DOHH2 (cell line): ENCODE measurements around the gene SPAG16.

Source experiments
- H3F3A ChIP-seq: fragments of 200-600 bp; sonication (generic), shearing (Covaris generic); 2 replicates; pipeline ENCODE4 v1.6.0; 2016; ENCODE audit warnings: antibody characterized with exemption, mild to moderate bottlenecking; ENCODE audit not compliant: control insufficient read depth, insufficient read depth
- H3K27ac ChIP-seq: fragments of 200-600 bp; sonication (generic); 2 replicates; pipeline ENCODE4 v1.5.1; 2014; ENCODE audit warnings: low read depth, mild to moderate bottlenecking, low read length, moderate library complexity
- H3K27me3 ChIP-seq: fragments of 200-600 bp; sonication (generic); 2 replicates; pipeline ENCODE4 v1.6.1; 2014; ENCODE audit warnings: mild to moderate bottlenecking, low read length, mixed read lengths; ENCODE audit not compliant: control insufficient read depth
- H3K36me3 ChIP-seq: fragments of 200-600 bp; sonication (generic); 2 replicates; pipeline ENCODE4 v1.6.1; 2014; ENCODE audit warnings: mild to moderate bottlenecking, low read length, moderate library complexity, mixed read lengths; ENCODE audit not compliant: control insufficient read depth
- H3K4me1 ChIP-seq: fragments of 200-600 bp; sonication (generic); 2 replicates; pipeline ENCODE4 v1.6.1; 2014; ENCODE audit warnings: mild to moderate bottlenecking, low read length, mixed read lengths; ENCODE audit not compliant: control insufficient read depth
- H3K4me2 ChIP-seq: fragments of 200-600 bp; sonication (generic); 2 replicates; pipeline ENCODE4 v1.6.0; 2014; ENCODE audit warnings: mild to moderate bottlenecking, low read length, moderate library complexity
- H3K4me3 ChIP-seq: fragments of 200-600 bp; sonication (generic); 2 replicates; pipeline ENCODE4 v1.5.1; 2014; ENCODE audit warnings: mild to moderate bottlenecking, low read length, mixed read lengths
- H3K79me2 ChIP-seq: fragments of 200-600 bp; sonication (generic); 2 replicates; pipeline ENCODE4 v1.6.1; 2014; ENCODE audit warnings: mild to moderate bottlenecking, low read length, mixed read lengths; ENCODE audit not compliant: control insufficient read depth
- H3K9me2 ChIP-seq: fragments of 200-600 bp; sonication (generic); replicated peaks from 2 replicates; pipeline ENCODE4 v1.6.1; 2014; ENCODE audit warnings: mild to moderate bottlenecking, low read length, mixed read lengths; ENCODE audit not compliant: control insufficient read depth
- H3K9me3 ChIP-seq: fragments of 200-600 bp; sonication (generic); 2 replicates; pipeline ENCODE4 v1.6.1; 2014; ENCODE audit warnings: antibody characterized with exemption, low read length, mixed read lengths; ENCODE audit not compliant: control insufficient read depth, insufficient read depth
- H4K20me1 ChIP-seq: fragments of 200-600 bp; sonication (generic); 2 replicates; pipeline ENCODE4 v1.6.0; 2014; ENCODE audit warnings: low read depth, mild to moderate bottlenecking, antibody characterized with exemption, low read length, moderate library complexity; ENCODE audit not compliant: control insufficient read depth, insufficient read depth
- CTCF ChIP-seq: fragments of 200-600 bp; sonication (generic); IDR thresholded peaks from one replicate; pipeline ENCODE4 v1.5.1; 2014; ENCODE audit warnings: antibody characterized with exemption, mild to moderate bottlenecking, low read depth, low read length; ENCODE audit not compliant: poor library complexity, severe bottlenecking
- EZH2phosphoT487 ChIP-seq: fragments of 200-600 bp; sonication (generic); IDR thresholded peaks from 2 replicates; pipeline ENCODE4 v1.6.1; 2017; ENCODE audit warnings: borderline replicate concordance, mild to moderate bottlenecking, antibody characterized with exemption, low read length, moderate library complexity, mixed read lengths

SPAG16 gene

DNA sequence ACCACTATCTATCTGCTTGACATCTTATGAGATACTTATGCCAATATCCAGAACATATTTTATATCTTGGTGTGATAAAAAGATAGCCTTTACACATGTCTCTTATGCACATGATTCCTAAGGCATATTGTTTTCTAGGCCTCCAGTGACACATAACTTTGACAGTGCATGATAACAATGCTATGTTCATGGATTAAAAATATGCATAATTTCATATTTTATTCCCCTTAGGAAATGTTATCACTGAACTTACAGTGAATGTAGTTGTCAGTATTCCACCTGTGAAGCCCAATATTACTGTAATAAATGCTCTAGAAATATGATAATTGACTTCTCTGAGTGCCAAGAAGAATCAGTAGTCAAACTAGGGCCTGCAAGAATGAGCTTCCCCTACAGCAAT, 532.3 kb downstream of the SPAG16 start:
- Histone ChIP-seq H3K27me3 (no peaks in the 10 kb centered on the region), H3K4me1 (no peaks in the 10 kb centered on the region), H4K20me1 (no peaks in the 10 kb centered on the region), H3K36me3 (no peaks in the 10 kb centered on the region), H3F3A (no peaks in the 10 kb centered on the region), H3K27ac (no peak overlapping the region), H3K79me2 (no peaks in the 10 kb centered on the region), H3K4me3 (no peak overlapping the region), H3K4me2 (no peak overlapping the region), H3K9me3 (no peaks in the 10 kb centered on the region), H3K9me2 (no peaks in the 10 kb centered on the region)
- TF ChIP-seq EZH2phosphoT487 (no peak), CTCF (no peak)

DNA sequence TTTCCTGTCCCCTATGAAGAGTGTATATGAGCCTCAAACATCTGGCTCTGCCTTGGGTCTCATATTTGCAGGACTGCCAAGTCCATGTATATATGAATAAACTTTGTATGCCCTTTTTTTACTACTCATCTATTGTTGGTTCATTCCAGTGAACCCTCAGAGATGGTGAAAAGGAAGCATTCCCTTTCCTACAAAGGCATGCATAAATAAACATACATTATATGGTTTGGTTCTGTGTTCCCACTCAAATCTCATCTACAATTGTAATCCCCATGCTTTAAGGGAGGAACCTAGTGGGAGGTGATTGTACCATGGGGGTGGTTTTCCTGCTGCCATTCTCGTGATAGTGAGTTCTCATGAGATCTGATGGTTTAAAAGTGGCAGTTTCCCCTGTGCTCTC, 534.2 kb downstream of the SPAG16 start:
- Histone ChIP-seq H4K20me1 (no peaks in the 10 kb centered on the region), H3K4me2 (no peak overlapping the region), H3K79me2 (no peaks in the 10 kb centered on the region), H3K9me2 (no peaks in the 10 kb centered on the region), H3K4me1 (no peaks in the 10 kb centered on the region), H3F3A (no peaks in the 10 kb centered on the region), H3K4me3 (no peak overlapping the region), H3K9me3 (no peaks in the 10 kb centered on the region), H3K27ac (no peak overlapping the region), H3K36me3 (no peaks in the 10 kb centered on the region), H3K27me3 (no peaks in the 10 kb centered on the region)
- TF ChIP-seq EZH2phosphoT487, result no peak
- no peak for TF ChIP-seq CTCF

DNA sequence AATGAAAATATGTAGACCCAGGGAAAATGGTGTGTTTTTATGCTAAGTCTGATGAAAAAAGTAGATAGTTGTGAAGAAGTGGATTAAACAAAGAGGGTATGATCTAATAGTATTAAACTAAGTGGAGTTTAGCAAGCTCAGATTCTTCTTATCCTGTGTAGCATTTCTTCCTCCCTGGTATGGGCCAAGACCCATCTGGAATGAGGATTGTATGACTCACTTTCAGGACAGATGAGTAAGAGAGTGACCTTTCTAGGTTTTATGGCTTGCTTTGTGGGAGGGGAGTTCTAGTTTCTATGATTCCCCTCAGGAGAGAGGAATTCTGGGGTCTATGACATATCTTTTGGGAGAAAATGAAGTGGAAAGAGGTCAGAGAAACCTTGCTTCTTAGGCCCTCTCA, 550.1 kb downstream of the SPAG16 start:
- H3K27ac ChIP-seq, result no peak overlapping the region
- H3K4me2 ChIP-seq, result no peak overlapping the region
- H3K27me3 ChIP-seq, result no peaks in the 10 kb centered on the region

More for the DNA sequence above, 550.1 kb downstream of the SPAG16 start:
- no peaks in the 10 kb centered on the region for H3F3A ChIP-seq
- no peaks in the 10 kb centered on the region for H4K20me1 ChIP-seq
- H3K79me2 ChIP-seq, result no peaks in the 10 kb centered on the region
- no peaks in the 10 kb centered on the region for H3K4me1 ChIP-seq
- no peak for TF ChIP-seq EZH2phosphoT487
- TF ChIP-seq CTCF, result no peak
- no peaks in the 10 kb centered on the region for H3K36me3 ChIP-seq
- no peaks in the 10 kb centered on the region for H3K9me3 ChIP-seq
- no peaks in the 10 kb centered on the region; the same call in 1 of the 2 replicates for H3K9me2 ChIP-seq
- no peak overlapping the region for H3K4me3 ChIP-seq
